Activated naive CD8-positive, alpha-beta T cell treated with anti-CD3 and anti-CD28 coated beads, Interleukin-2, amount 50 U/mL, for 24 hours (primary cell): ENCODE measurements around the gene PRDM15.
A peak's percentile ranks its signal among the peaks of the same experiment; 100 is the strongest.

ENCODE experiments used
- ATAC-seq: fragments of 150-1000 bp; cut with Tn5 transposase; one replicate; pipeline ENCODE4 v1.10.0; 2021
- DNase-seq: peaks from one replicate; pipeline ENCODE4 v3.0.0; 2021
- H3K27ac Mint-ChIP-seq: one replicate; pipeline ENCODE4 v1.8.0; 2021; ENCODE audit warnings: mild to moderate bottlenecking, mixed read lengths
- H3K27me3 Mint-ChIP-seq: one replicate; pipeline ENCODE4 v1.8.0; 2021; ENCODE audit warnings: mixed read lengths
- H3K36me3 Mint-ChIP-seq: one replicate; pipeline ENCODE4 v1.8.0; 2021; ENCODE audit warnings: low read depth, mixed read lengths
- H3K4me1 Mint-ChIP-seq: one replicate; pipeline ENCODE4 v1.8.0; 2021; ENCODE audit warnings: mixed read lengths
- H3K4me3 Mint-ChIP-seq: one replicate; pipeline ENCODE4 v1.8.0; 2021; ENCODE audit warnings: mild to moderate bottlenecking, moderate library complexity, mixed read lengths
- H3K9me3 Mint-ChIP-seq: one replicate; pipeline ENCODE4 v1.8.0; 2021; ENCODE audit warnings: mixed read lengths

PRDM15 gene

GRCh38 chr21:41879190-41879998, at the start of gene PRDM15:
Gene PRDM15, minus strand, starts transcription at chr21:41879344. Its CDS starts 18,981 bp downstream, at chr21:41860363.
- H3K27me3 Mint-ChIP-seq: no peaks in the 10 kb centered on the region
- ATAC-seq: peak; percentile 82
- H3K36me3 Mint-ChIP-seq: peaks cover 3% of the 10 kb centered on the region
- peak; percentile 88 for DNase-seq
- peak within 1 kb of the TSS; percentile 89 for H3K4me3 Mint-ChIP-seq
- H3K9me3 Mint-ChIP-seq: no peaks in the 10 kb centered on the region
- H3K4me1 Mint-ChIP-seq: peaks cover 29% of the 10 kb centered on the region
- H3K27ac Mint-ChIP-seq: peak within 1 kb of the TSS; percentile 93

DNA sequence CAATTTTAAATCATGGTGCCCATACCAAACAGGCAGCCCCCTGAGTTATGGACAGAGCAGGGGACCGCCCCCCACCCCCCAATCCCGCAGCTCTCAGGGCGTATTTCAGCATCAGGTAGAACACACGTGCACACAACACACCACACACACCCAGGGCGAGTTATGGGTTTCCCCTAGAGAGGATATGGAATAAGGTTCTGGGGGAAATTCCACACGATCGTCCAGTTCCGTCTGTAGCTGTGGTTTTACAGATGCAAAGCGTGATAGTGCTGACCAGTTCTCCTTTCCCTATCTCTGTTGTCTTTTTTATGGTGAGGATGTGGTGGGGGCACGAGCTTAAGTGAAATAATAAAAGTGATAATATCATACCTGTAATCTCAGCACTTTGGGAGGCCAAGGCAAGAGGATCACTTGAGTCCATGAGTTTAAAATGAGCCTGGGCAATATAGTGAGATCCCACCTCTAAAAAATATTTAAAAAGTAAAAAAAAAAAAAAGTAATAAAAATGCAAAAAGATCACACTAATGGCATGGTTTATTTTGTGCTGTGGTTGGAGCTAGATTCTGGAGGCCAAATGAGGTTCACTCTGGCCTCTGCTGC, 49.6 kb upstream of the PRDM15 start:
- peaks cover 73% of the 10 kb centered on the region for H3K4me1 Mint-ChIP-seq
- no peak overlapping the region for H3K4me3 Mint-ChIP-seq
- ATAC-seq (no peak), DNase-seq (no peak)
- no peaks in the 10 kb centered on the region for H3K36me3 Mint-ChIP-seq
- H3K27me3 Mint-ChIP-seq: peaks cover 5% of the 10 kb centered on the region
- H3K9me3 Mint-ChIP-seq: no peaks in the 10 kb centered on the region
- H3K27ac Mint-ChIP-seq: no peak overlapping the region

GRCh38 chr21:41927727-41928409, 48.7 kb upstream of the PRDM15 start:
- no peak overlapping the region for H3K4me3 Mint-ChIP-seq

GRCh38 chr21:41926807-41927171, 47.6 kb upstream of the PRDM15 start:
- ATAC-seq (no peak), DNase-seq (no peak)
- no peaks in the 10 kb centered on the region for H3K27me3 Mint-ChIP-seq
- H3K4me3 Mint-ChIP-seq: peak overlapping the region; percentile 89
- no peaks in the 10 kb centered on the region for H3K36me3 Mint-ChIP-seq
- peaks cover 74% of the 10 kb centered on the region for H3K4me1 Mint-ChIP-seq
- no peaks in the 10 kb centered on the region for H3K9me3 Mint-ChIP-seq
- H3K27ac Mint-ChIP-seq: peak overlapping the region; percentile 97

More at GRCh38 chr21:41927727-41928409, 48.7 kb upstream of the PRDM15 start:
- no peak overlapping the region for H3K27ac Mint-ChIP-seq
- H3K27me3 Mint-ChIP-seq: no peaks in the 10 kb centered on the region
- DNase-seq: no peak
- no peaks in the 10 kb centered on the region for H3K9me3 Mint-ChIP-seq
- no peaks in the 10 kb centered on the region for H3K36me3 Mint-ChIP-seq
- no peak for ATAC-seq
- peaks cover 73% of the 10 kb centered on the region for H3K4me1 Mint-ChIP-seq

DNA sequence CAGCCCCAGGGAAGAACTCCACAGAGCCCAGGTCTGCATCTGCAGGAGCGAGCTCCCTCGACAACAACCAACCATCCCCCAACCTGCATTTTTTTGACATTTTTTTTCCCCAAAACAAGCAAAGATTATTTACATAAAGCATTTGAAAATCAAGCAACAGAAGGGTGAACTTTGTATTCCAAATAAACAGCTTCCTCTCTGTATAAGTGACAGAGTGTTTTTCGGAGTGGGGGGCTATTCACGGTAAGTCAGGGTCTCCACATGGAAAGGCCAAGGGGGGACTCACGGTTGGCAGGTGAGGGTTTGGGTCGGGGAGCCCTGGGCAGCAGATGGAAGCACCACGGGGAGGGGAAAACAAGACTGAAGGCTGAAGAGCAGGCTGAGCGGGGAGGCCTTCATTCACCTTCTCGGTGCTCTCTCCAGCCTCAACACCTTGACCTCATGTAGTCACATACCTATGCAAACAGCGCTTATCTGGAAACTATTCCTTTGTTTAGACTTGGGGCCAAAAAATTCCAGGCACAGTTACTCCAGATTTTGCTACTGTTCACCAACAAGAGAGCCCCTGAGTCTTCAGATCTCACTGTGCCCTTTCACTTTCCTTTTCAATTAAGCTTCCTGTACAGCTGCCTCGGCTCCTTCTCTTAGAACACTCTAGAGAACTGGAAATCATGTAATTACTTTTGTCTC, 47.1 kb upstream of the PRDM15 start:
- peak overlapping the region; percentile 89 for H3K4me3 Mint-ChIP-seq
- no peaks in the 10 kb centered on the region for H3K36me3 Mint-ChIP-seq
- peak; percentile 70 for ATAC-seq
- no peaks in the 10 kb centered on the region for H3K27me3 Mint-ChIP-seq
- H3K9me3 Mint-ChIP-seq: no peaks in the 10 kb centered on the region
- H3K4me1 Mint-ChIP-seq: peaks cover 78% of the 10 kb centered on the region
- no peak for DNase-seq
- H3K27ac Mint-ChIP-seq: peak overlapping the region; percentile 97

DNA sequence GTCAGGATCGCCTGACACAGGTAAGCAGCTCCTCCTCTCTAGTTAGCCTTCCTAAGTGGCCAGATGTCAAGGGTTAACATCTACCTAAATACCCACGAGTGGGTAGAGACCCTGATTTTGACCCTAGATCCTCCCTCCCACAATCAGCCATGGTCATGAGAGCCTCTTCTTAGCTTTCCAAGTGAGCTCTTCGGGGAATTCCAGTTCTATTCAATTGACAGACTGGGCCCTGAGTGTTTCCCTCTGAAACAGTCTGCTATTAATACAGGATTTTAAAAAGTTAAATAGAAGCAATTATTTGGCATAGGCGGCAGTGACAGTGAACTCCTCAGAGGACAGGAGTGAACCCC, 46.6 kb upstream of the PRDM15 start:
- Mint-ChIP-seq H3K27ac (peak overlapping the region; percentile 97), H3K9me3 (no peaks in the 10 kb centered on the region), H3K27me3 (no peaks in the 10 kb centered on the region), H3K4me3 (peak overlapping the region; percentile 89), H3K36me3 (peaks cover 1% of the 10 kb centered on the region), H3K4me1 (peaks cover 81% of the 10 kb centered on the region)
- ATAC-seq: no peak
- no peak for DNase-seq

- Mint-ChIP-seq H3K36me3 (peaks cover 2% of the 10 kb centered on the region), H3K4me3 (peak overlapping the region; percentile 58), H3K27ac (peak overlapping the region; percentile 46), H3K9me3 (no peaks in the 10 kb centered on the region), H3K27me3 (no peaks in the 10 kb centered on the region), H3K4me1 (peaks cover 75% of the 10 kb centered on the region)
- ATAC-seq (no peak), DNase-seq (no peak)
These were observed 45.2 kb upstream of the PRDM15 start for GRCh38 chr21:41924368-41924754.

DNA sequence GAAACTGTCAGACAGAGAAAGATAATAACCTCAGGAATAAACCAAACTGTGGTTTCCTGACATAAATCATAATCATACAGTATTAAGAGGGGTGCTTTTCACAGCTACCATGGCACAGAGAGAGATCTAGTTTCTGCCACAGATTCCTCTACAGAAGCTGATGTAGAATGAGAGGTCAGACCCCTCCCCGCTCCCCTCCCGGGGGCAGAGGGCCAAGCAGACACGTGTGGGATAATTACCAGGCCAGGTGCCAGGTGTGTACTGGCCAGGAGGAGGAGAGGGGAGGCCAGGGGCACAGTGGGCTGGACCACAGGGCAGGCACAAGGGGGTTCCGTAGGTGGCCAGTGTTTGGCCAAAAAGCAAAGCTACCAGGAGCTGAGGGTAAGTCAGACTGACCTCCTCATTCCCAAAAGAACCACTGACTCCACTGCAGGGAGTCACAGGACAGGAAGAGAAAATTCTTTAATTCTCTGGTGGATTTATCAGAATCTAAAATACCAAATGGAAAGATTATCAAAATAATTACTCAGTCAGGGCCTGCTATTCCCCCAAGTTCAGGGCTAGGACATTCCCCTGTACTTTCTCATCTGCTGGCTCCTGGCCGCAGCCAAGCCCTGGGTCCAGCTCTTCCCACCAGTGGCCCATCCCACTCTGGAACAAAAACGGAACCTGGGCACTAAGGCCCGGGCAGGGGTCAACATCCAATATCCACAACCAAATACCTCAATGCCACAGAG, 44.7 kb upstream of the PRDM15 start:
- Mint-ChIP-seq H3K27me3 (no peaks in the 10 kb centered on the region), H3K4me1 (peaks cover 72% of the 10 kb centered on the region), H3K4me3 (peak overlapping the region; percentile 58), H3K27ac (peak overlapping the region; percentile 46), H3K36me3 (peaks cover 2% of the 10 kb centered on the region), H3K9me3 (no peaks in the 10 kb centered on the region)
- ATAC-seq (peak; percentile 56), DNase-seq (no peak)

GRCh38 chr21:41923186-41923585, 44.0 kb upstream of the PRDM15 start:
- peak overlapping the region; percentile 46 for H3K27ac Mint-ChIP-seq
- no peaks in the 10 kb centered on the region for H3K27me3 Mint-ChIP-seq
- no peak for DNase-seq
- H3K9me3 Mint-ChIP-seq: no peaks in the 10 kb centered on the region
- no peak for ATAC-seq
- peaks cover 66% of the 10 kb centered on the region for H3K4me1 Mint-ChIP-seq
- peak overlapping the region; percentile 58 for H3K4me3 Mint-ChIP-seq
- H3K36me3 Mint-ChIP-seq: peaks cover 2% of the 10 kb centered on the region

GRCh38 chr21:41921021-41921420, 41.9 kb upstream of the PRDM15 start:
- Mint-ChIP-seq H3K9me3 (no peaks in the 10 kb centered on the region), H3K27me3 (no peaks in the 10 kb centered on the region), H3K4me3 (no peak overlapping the region), H3K27ac (no peak overlapping the region), H3K36me3 (peaks cover 8% of the 10 kb centered on the region), H3K4me1 (peaks cover 46% of the 10 kb centered on the region)
- no peak for ATAC-seq
- no peak for DNase-seq

DNA sequence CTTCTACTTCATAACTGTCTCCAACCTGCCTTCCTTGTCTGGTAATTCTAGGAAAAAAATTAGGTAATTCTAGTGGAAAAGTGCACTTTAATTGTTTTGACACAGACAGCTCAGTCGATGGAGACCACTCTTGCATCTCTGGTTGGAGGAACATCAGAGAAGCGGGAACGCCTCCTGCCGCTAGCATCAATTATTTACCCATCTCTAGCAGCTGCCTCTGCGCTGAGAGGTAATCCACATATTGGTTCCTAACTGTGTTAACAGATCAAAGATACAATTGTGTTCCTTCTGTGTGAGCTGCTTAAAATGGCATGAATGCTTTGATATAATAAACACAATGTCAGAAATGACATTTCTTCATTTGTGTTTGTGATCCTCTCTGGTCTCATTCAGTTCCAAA, 41.3 kb upstream of the PRDM15 start:
- Mint-ChIP-seq H3K36me3 (peaks cover 12% of the 10 kb centered on the region), H3K9me3 (no peaks in the 10 kb centered on the region), H3K4me1 (peaks cover 41% of the 10 kb centered on the region), H3K27me3 (no peaks in the 10 kb centered on the region), H3K4me3 (no peak overlapping the region), H3K27ac (no peak overlapping the region)
- DNase-seq (no peak), ATAC-seq (no peak)

DNA sequence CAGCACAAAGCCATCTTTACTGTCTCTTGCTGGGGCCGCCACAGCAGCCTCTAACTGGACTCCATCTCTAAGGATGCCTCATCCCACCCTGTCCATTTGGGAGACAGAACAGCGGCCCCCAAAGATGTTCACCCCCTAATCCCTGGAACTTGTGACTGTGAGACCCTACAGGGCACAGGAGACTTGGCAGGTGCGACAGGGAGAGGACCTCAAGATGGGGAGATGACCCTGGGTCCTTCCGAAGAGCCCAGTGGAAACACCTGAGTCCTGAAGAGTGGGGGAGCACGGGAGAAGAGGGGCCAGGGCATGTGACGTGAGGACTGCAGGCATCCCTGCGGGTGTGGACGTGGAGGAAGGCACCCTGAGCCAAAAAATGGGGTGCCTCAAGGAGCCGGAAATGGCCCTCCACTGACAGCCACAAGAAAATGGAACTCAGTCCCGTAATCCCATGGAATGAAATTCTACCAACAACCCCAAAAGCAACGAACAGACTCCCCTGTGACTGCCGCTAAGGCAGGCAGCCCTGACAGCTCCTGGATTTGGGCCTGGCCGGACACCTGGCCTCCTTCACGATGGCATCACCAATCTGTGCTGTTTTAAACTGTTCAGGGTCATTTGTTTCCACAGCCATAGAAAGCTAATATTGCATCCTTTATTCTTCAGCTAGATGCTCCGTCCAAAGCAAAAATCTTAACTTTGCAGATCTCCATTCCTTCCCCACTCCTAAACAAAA, 40.7 kb upstream of the PRDM15 start:
- no peak for ATAC-seq
- Mint-ChIP-seq H3K4me3 (no peak overlapping the region), H3K27me3 (no peaks in the 10 kb centered on the region), H3K4me1 (peaks cover 34% of the 10 kb centered on the region), H3K9me3 (no peaks in the 10 kb centered on the region), H3K36me3 (peaks cover 12% of the 10 kb centered on the region), H3K27ac (no peak overlapping the region)
- DNase-seq: no peak

GRCh38 chr21:41918561-41919358, 39.6 kb upstream of the PRDM15 start:
- no peak overlapping the region for H3K4me3 Mint-ChIP-seq
- ATAC-seq (no peak), DNase-seq (no peak)
- H3K27me3 Mint-ChIP-seq: no peaks in the 10 kb centered on the region
- H3K27ac Mint-ChIP-seq: no peak overlapping the region
- H3K9me3 Mint-ChIP-seq: no peaks in the 10 kb centered on the region
- H3K4me1 Mint-ChIP-seq: peaks cover 25% of the 10 kb centered on the region
- H3K36me3 Mint-ChIP-seq: peaks cover 12% of the 10 kb centered on the region
